Right lobe of liver (tissue), 4 donors: ENCODE data around the gene YTHDF1.

Experiments
- POLR2A ChIP-seq: fragments of 450-650 bp; IDR thresholded peaks from one replicate; pipeline ENCODE4 v1.6.1; 2017; ENCODE audit warnings: antibody characterized with exemption, mild to moderate bottlenecking
- TF ChIP-seq, protein P1 (sequence below), 4 donors: fragments of 200-600 bp in 3 of 4; fragments of 450-650 bp in 1 of 4; IDR thresholded peaks; one replicate each; pipeline versions ENCODE4 v1.5.1 to v1.8.0; 2016 to 2022; ENCODE audit warnings: antibody characterized with exemption in 4 of 4, mild to moderate bottlenecking in 2 of 4
- donor health status: DM: no; HTN: no; CAD: no.
- donor health status: DM: no; HTN: no; CAD: no.
- donor health status: DM: no; HTN: yes; CAD: no.

DNA sequence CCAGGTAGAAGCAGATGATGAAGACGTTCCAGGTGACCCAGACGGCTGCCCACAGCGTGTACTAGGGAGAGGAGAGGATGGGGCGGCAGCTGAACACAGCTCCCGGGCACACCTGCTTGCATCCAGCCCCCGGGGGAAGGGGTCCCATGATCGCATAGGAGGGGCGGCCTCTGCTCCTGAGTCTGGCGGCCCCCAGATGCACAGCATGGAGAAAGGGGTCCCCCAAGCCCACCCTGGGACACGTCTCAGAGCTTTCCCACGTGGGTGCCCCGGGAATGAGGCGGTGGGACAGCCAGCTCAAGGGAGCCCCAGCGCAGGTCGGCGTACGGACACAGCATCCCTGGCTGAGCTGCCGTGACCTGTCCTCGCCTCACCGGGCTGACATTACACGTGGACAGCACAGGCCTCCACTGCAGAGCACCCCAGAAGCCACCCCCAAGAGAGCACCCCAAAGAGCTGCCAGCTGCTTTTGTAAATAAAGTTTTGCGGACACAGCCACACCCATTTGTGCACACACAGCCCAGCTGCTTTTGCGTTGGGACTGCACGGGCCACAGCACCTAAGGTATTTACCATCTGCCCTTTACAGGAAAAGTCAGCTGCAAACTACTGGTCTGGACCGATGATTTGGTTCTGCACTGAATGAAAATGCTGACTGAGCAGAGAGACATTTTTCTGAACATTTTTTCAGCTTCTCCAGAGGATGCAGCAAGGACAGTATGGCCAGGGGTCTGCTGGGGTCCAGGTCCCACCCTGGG is 33.1 kb upstream of the YTHDF1 start:
- TF ChIP-seq, protein P1, sequence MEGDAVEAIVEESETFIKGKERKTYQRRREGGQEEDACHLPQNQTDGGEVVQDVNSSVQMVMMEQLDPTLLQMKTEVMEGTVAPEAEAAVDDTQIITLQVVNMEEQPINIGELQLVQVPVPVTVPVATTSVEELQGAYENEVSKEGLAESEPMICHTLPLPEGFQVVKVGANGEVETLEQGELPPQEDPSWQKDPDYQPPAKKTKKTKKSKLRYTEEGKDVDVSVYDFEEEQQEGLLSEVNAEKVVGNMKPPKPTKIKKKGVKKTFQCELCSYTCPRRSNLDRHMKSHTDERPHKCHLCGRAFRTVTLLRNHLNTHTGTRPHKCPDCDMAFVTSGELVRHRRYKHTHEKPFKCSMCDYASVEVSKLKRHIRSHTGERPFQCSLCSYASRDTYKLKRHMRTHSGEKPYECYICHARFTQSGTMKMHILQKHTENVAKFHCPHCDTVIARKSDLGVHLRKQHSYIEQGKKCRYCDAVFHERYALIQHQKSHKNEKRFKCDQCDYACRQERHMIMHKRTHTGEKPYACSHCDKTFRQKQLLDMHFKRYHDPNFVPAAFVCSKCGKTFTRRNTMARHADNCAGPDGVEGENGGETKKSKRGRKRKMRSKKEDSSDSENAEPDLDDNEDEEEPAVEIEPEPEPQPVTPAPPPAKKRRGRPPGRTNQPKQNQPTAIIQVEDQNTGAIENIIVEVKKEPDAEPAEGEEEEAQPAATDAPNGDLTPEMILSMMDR (IDR thresholded peaks at IDR 0.05): no peak
- TF ChIP-seq POLR2A: no peak
